GM13977 (cell line): ENCODE data around the gene NHLRC4.

Source experiments
- DNase-seq: peaks from one replicate; pipeline ENCODE4 v3.0.0; 2012; ENCODE audit warnings: low spot score
- in situ Hi-C: fragments of 300-500 bp; cut with MboI; formaldehyde crosslinking; loops from one replicate; pipeline ENCODE4 v1.12.0; 2022; ENCODE audit warnings: low sequenced_read_pairs, low pct_unique_long_range_greater_than_20kb, mixed read lengths, inconsistent platforms; ENCODE audit not compliant: unreplicated experiment
- TF ChIP-seq, protein P1 (sequence below): IDR thresholded peaks from 2 replicates; pipeline ENCODE4 v1.5.1; 2012; ENCODE audit warnings: mild to moderate bottlenecking, control low read depth; ENCODE audit not compliant: insufficient read depth; ENCODE audit errors: extremely low read depth, missing control alignments

NHLRC4 gene

GRCh38 chr16:537415-538335, 29.1 kb upstream of the NHLRC4 start:
- in situ Hi-C loops = no loop called here
- TF ChIP-seq, protein P1, sequence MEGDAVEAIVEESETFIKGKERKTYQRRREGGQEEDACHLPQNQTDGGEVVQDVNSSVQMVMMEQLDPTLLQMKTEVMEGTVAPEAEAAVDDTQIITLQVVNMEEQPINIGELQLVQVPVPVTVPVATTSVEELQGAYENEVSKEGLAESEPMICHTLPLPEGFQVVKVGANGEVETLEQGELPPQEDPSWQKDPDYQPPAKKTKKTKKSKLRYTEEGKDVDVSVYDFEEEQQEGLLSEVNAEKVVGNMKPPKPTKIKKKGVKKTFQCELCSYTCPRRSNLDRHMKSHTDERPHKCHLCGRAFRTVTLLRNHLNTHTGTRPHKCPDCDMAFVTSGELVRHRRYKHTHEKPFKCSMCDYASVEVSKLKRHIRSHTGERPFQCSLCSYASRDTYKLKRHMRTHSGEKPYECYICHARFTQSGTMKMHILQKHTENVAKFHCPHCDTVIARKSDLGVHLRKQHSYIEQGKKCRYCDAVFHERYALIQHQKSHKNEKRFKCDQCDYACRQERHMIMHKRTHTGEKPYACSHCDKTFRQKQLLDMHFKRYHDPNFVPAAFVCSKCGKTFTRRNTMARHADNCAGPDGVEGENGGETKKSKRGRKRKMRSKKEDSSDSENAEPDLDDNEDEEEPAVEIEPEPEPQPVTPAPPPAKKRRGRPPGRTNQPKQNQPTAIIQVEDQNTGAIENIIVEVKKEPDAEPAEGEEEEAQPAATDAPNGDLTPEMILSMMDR = no peak
- DNase-seq = no peak

DNA sequence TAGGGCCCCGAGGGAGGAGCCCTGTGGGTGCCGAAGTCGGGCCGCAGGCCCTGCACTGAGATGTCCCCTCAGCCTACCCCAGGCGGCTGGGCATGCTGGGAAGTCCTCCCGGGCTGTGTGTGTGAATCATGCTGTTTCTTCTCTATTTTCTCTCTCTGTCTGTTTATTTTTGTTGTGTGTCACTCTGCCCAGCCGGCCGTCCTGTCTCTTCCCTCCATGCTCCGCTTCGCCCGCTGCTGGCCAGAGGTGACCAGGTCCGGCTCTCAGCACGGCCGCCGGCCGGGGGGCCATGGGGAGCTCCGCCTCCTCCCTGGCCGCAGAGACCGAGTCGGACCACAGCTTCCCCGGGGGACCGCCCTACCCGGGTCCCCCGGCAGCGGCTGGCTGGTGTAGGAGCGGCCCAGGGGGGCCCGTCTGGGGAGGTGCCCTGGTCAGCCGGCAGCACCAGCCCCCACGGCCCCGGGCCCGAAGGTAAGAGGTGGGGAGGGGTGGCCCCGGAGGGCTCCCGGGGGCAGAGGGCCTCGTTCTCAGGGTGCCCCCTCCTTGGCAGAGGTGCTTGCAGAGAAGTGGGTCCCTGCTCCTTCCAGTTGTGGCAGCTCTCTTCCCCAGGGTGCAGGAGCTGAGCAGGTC, 26.8 kb upstream of the NHLRC4 start:
- TF ChIP-seq, protein P1 = no peak
- DNase-seq = no peak
- in situ Hi-C loops = no loop called here

DNA sequence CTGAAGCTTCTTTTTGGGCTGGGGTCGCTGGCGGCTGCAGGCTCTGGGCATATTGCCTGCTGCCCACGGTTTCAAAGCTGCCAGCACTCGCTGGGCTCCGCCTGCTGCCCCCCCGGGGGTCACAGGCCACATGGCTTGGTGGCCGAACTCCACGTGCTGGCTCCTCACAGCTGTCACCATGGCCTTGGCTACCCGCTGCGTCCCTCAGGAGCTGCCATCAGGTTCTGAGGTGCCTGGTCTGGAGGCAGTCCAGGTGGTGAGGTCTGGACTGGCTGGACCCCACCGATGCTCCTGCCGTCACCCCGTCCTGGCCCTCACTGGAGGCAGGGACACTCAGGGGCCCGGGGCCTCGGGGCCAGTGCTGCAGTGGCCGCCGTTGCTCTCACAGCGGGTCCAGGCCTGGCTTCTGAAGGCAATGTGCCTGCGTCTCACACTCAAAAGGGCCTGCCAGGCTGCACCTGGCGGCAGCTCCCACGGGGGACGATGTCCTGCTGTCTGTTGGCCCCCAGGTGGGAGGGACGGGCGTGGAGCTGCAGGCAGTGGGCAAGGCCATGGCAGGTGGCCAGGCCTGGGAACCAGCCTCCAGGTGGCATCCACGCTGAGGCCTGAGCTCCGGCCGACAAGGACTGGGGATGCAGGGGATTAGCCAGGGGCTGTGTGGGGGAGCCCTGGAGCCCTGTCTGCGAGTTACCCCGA, 26.0 kb upstream of the NHLRC4 start:
- DNase-seq = no peak
- in situ Hi-C loops = no loop called here
- TF ChIP-seq, protein P1 = no peak

GRCh38 chr16:543301-544164, 23.3 kb upstream of the NHLRC4 start:
- in situ Hi-C loops = no loop called here
- TF ChIP-seq, protein P1 = no peak
- no peak for DNase-seq

DNA sequence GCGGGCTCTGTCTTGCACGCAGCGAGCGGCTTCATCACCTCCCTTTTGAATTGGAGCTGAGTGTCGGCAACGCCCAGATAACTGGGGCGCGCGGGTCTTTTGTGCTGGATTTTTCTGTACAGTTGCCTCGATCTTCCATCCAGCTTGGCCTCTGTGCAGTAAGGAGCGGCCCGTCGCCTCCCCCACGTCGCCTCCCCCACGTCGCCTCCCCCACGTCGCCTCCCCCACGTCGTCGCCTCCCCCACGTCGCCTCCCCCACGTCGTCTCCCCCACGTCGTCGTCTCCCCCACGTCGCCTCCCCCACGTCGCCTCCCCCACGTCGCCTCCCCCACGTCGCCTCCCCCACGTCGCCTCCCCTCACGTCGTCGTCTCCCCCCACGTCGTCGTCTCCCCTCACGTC, 22.3 kb upstream of the NHLRC4 start:
- in situ Hi-C loops = no loop called here
- TF ChIP-seq, protein P1 = no peak
- no peak for DNase-seq
